Measurements from ENCODE around the gene NTN4.
A peak's percentile ranks its signal among the peaks of the same experiment; 100 is the strongest.
"Not testable (repeated sequence)": the region's sequence is repeated elsewhere in the genome, so short reads cannot be mapped to it uniquely, and the experiment has no call there.

NTN4 gene

DNA sequence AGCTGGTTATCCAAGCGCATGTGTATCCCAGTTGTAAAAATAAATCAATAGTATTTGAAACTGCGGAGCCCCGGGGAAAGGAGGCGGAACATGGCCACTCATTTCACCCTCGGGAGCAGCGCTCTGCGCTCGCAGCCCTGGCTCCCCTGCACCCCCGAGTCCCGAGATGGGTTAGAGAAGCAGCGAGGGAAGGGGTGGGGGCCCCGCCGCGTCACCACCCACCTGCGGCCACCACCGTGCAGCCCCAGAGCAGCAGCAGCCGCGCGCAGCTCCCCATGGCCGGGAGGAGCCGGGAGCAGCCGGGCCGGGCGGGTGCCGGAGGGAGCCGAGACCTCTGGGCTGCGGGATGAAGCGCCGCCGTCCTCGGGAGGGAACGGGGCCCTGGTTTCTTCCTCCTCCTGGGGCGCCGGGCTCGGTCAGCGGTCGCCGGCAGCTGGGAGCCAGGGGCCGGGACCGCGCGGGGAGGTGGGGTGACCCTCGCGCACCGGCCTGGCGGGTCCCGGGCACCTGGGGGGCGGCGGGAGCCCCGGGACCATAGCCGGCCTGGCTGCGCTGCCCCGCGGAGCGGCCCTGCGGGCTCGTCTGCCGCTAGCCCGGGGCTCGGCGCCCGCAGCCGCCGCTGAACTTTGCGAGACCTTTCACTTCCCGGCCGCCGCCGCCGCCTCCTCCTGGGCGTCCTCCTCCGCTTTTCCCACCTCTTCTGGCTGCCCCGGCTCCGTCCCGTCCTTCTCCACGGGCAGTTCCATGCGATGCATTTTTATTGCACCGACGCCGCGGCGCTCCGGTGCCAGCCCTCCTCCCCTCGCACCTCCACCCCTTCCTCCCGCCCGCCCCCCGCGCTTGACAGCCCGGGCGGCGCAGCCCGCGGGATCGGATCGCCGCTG is at the start of gene NTN4:
Gene NTN4 (minus strand): TSS at position 732 of the 884 bp plus-strand sequence. CDS start 455 bp downstream, at position 277.
- DNase-seq = no peak

- peak; percentile 76 for DNase-seq
These were observed 47.6 kb upstream of the NTN4 start for GRCh38 chr12:95838125-95838524.

DNA sequence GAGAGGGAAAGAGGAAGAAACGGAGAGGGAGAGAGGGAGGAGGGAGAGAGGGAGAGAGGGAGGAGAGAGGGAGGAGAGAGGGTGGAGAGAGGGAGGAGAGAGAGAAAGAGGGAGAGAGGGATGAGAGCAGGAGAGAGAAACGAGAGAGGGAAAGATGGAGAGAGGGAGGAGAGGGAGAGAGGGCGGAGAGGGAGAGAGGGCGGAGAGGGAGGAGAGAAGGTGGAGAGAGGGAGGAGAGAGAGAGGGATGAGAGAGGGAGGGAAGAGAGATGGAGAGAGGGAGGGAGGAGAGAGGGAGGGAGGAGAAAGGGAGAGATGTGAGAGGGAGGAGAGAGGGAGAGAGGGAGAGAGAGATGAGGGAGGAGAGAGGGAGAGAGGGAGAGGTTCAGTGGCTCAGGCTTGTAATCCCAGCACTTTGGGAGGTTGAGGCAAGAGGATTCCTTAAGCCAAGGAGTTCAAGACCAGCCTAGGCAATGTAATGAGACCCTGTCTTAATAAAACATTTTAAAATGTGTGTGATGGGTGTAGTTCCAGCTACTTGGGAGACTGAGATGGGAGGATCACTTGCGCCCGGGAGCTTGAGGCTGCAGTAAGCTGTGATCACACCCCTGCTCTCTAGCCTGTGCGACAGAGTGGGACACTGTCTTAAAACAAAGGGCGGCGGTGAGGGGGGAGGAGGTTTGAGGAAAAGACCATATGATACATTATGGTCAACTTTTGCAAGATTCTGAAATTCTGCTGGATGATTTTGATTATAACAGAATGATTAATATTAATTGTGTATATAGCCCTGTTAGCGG is 46.9 kb upstream of the NTN4 start:
- DNase-seq = no peak

DNA sequence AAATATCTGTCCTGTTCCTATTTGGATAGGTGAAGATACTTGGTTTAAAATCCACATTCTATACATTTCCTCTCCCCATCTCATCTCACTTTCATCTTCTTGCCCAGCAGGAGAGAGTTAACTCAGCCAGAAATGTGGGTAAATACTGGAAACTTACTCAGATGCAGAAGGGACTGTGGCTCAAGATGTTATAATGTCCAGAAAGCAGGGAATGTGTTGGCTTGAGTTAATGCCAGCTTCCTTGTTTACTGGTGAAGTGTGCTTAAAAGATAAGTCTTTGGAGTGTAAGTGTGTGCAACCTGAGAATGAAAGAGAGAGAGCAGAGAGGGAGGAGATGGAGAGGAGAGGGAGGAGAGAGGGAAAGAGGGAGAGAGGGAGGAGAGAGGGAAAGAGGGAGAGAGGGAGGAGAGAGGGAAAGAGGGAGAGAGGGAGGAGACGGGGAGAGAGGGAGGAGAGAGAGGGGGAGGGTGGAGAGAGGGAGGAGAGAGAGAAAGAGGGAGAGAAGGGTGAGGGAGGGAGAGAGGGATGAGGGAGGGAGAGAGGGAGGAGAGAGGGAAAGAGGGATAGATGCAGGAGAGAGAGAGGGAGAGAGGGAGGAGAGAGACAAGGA is 46.2 kb upstream of the NTN4 start:
- no peak for DNase-seq

DNA sequence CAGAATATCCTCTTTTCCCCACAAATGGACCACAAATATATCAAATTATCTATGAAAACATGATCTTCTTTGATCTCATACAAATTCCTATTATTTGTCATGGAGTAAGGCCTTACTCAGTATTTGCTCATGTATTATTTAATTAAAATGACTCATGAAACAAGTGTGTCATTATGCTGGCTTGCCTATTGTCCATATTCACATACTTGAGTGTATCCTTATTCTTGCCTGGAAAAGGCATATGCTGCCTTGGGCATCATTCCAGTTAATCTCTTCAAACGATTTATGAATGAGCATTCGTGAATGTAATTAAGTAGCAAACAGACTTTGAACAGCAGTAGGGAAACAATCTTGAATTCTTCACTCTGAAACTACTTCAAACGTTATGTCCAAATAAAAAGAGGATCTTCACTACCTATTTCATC is 45.6 kb upstream of the NTN4 start:
- no peak for DNase-seq

- DNase-seq = no peak
These were observed 44.0 kb upstream of the NTN4 start for GRCh38 chr12:95834572-95834971.

DNA sequence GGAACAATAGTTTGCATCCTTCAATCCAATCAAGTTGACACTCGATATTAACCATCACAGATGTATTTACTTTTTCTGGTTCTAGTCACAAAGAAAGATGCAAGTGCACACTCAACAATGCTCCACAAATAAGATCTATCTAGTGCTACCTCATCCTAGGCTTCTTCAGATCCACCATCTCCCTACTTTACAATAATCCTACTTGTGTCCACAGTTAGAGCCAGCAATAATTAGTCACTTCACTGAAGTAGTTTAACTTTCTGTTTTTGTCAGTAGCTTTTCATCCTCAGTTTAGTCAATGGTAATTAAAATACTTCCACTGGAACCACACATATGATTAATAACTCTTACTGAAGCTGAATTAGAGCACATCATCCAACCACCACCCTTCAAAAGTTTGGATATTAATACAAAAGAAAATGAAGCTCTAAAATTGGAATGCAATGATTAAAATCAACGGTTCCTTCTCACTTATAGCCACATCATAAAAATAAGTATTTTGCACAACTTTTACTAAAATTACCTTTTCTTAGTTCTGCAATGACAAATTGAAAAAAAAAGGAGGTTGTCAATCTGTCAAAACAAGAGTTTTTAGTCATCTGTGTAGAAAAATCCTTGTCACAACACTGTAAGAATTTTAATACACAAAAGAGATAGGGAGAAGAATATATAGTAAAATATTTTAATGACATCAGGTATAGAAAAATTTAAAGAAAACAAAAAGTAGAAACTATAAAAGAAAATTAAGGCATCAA is 39.9 kb upstream of the NTN4 start:
- no peak for DNase-seq

GRCh38 chr12:95829395-95829794 is 38.8 kb upstream of the NTN4 start:
- DNase-seq = no peak

DNA sequence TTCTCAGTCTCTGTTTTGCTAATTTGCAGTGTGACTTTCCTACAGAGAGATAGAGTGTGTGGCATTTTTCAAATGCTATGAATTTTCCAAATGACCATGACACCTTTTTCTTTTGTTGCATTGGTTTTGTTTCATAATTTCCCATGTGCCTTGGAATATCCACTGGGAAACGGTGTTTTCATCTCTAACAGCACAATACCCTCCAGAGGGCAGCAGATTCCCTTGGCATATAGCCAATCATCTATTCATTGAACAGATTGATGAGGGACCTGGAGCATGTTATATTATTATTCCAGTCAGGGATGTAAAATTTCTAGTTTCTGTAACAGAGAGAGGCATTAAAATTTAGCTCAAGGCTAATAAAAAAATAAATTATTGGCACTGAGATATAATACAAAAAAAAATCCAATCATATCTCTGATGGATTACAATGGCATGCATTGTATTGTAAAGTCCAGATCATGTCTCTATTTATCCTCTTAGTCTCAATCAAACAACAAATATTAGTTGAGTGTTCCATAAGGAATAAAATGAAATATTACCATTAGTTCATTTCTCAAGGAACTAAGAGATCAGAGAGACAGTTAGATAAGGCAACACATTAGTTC is 29.6 kb upstream of the NTN4 start:
- no peak for DNase-seq

DNA sequence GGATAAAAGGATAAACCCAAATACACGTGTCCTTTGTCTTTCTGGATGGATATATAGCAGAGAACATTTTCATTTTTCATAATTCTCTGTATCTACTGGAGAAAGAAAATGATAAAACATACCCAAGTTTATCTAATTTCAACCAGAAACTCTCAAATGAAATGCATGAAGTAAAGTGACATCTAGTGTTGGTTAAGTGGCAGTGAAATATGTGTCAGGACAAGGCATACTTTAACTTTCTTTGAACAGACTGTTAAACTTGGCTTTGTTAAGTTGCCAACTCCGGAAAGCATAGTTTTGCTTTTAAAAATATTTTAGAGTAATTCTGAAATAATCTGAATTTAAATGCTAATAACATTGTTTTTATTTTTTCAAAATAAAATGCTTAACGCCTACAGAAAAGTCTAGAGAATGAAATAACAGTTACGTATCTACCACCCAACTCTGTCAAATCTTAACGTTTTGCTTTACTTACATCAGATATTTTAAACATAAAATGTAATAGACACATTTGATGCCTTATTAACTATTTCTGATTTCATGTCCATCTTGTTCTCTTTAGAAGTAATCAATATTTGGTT is 25.2 kb upstream of the NTN4 start:
- no peak for DNase-seq

- not testable (repeated sequence) for DNase-seq
These were observed 21.6 kb upstream of the NTN4 start for GRCh38 chr12:95812155-95812554.

DNA sequence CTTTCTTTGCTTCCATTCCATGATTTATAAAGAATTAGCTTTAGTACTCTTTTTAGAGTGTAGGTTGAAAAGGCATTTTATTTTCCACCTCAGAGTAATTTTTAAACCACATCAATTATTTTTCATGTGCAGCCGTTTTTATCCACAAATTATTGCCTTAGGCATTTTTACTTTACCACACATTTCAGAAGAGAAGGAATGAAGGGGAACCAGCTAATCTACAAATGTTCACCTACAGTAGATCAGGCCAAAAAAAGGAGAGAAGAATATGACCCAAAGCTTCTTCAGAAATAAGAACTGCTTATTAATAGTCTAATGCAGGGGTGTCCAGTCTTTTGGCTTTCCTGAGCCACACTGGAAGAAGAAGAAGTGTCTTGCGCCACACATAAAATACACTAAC is 19.8 kb upstream of the NTN4 start:
- no peak for DNase-seq

GRCh38 chr12:95809000-95809680 is 18.6 kb upstream of the NTN4 start:
- no peak for DNase-seq

DNA sequence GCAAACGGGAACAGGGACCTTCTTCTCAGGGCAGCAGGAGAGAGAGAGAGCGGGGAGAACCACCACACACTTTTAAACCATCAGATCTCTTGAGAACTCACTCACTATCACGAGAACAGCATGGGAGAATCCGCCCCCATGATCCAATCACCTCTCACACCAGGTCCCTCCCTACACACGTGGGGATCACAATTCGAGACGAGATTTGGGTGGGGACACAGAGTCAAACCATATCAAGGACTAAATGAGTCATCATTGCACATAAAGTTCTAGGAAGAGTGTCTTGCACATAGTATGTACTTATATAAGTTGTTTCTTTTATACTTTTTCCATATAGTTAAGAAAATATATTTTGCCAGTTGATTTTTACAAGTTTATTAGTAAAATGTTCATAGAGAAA is 17.6 kb upstream of the NTN4 start:
- DNase-seq = no peak

- DNase-seq = no peak
These were observed 15.5 kb upstream of the NTN4 start for GRCh38 chr12:95805864-95806671.

DNA sequence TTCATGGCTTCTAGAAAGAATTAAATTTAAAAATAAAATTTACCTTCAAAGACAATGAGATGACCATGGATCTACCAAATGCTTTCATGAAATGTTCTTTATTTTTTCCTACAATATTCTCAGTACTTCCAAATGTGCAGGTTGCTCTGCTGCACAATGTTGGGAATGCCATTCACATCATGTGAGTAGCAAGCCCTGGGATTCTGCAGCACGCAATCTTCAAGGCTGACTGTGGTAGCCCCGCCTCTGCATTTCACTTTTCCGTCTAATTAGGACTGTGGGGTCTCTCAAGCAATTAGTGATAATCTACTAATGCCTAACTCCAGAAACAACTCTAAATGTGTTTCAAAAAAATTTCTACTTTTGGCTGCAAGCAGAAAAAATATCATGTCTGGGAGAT is 13.7 kb upstream of the NTN4 start:
- DNase-seq = no peak

DNA sequence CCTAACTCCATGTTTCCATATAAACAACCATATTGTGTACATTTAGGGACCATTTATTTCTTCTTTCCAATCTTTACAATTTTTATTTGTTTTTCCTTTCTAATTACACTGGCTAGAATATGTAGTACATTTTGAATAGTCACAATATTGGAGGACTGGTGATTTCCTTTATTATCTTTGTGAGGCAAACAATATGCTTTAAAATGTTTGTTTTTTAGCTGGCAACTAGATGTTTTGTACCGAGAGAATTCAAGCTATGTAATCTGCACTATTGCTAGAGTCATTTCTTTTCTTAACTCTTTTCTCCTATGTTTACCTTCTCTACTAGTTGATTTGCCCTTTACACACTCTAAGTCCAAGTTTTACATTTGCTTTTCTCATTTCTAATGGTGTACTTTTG is 13.3 kb upstream of the NTN4 start:
- DNase-seq = no peak

DNA sequence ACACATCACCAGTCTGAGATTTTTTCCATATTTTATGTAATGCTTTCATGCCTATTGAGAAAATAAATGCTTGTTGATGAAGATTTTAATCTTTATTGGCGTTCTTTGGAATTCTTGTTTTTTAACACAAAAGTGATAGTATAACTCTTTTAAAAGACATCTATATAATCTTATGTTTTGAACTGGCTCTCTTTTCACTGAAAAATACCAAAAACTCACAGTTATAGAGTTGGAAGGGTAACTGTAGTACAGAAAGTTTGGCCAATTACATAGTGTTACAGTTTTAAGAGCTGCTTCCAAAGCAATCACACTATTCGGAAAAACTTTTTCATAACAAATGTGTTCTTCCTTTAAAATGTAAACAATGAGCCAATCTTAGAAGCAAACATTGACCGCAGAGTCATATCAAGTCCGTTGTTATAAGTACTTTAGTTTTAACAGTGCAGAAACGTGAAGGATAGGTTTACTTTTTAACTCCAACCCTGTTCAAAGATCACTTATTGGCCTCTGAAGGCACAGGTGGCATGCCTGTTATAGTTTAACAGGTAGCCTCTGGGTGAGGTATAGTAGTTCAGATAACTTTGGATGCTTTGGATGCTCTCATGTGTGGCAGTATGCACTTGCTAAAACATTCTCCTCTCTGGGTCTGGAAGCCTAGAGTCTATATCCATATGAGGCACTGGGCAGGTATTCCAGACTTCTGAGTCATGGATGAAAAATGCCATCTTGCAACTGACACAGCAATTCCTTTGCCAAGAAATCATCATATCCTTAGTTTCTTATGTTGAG is 12.1 kb upstream of the NTN4 start:
- DNase-seq = no peak

GRCh38 chr12:95796982-95797289 is 6.4 kb upstream of the NTN4 start:
- no peak for DNase-seq
